HepG2 (cell line): ENCODE data around the gene PIM1. TPM values are rescaled to one million over a fixed set of nuclear protein-coding genes. Genes with fewer than 3 reads are reported as not detected.
A peak's percentile ranks its signal among the peaks of the same experiment; 100 is the strongest.

Source experiments
- CSRNP2 ChIP-seq: sonication (generic); formaldehyde crosslinking; conservative IDR thresholded peaks from 2 replicates; pipeline ENCODE4 v1.8.0; 2022; ENCODE audit warnings: low read depth, missing genetic modification reagents
- EED ChIP-seq: sonication (generic); formaldehyde crosslinking; IDR thresholded peaks from 2 replicates; pipeline ENCODE4 v1.5.0; 2020; ENCODE audit warnings: mild to moderate bottlenecking, missing genetic modification reagents
- FOXK2 ChIP-seq: fragments of 450-650 bp; IDR thresholded peaks from 2 replicates; pipeline ENCODE4 v1.6.1; 2016
- IKZF1 ChIP-seq: fragments of 450-650 bp; IDR thresholded peaks from 2 replicates; pipeline ENCODE4 v1.7.1; 2016
- IRF2 ChIP-seq: IDR thresholded peaks from 2 replicates; pipeline ENCODE4 v1.6.1; 2018; ENCODE audit warnings: missing genetic modification reagents, missing compliant biosample characterization
- MATR3 ChIP-seq: sonication (generic); formaldehyde crosslinking; IDR thresholded peaks from 2 replicates; pipeline ENCODE4 v1.4.0; 2020; ENCODE audit warnings: missing genetic modification reagents
- MEF2D ChIP-seq: sonication (generic); formaldehyde crosslinking; IDR thresholded peaks from 2 replicates; pipeline ENCODE4 v1.5.1; 2020; ENCODE audit warnings: mild to moderate bottlenecking, missing genetic modification reagents
- NONO ChIP-seq, 2 experiments: fragments of 450-650 bp in 1 of 2; sonication (generic) in 1 of 2; formaldehyde crosslinking in 1 of 2; IDR thresholded peaks in 1 of 2; conservative IDR thresholded peaks in 1 of 2; 2 replicates each; pipeline versions ENCODE4 v1.6.1 to v1.8.0; 2017 to 2022; ENCODE audit warnings: mild to moderate bottlenecking in 1 of 2, missing genetic modification reagents in 1 of 2, moderate library complexity in 1 of 2
- NR2F1 ChIP-seq, 2 experiments: fragments of 450-650 bp in 1 of 2; formaldehyde crosslinking in 1 of 2; IDR thresholded peaks; 2 replicates each; pipeline versions ENCODE4 v1.5.0 to v1.6.1; 2016 to 2020; ENCODE audit warnings: mild to moderate bottlenecking in 1 of 2, missing compliant biosample characterization in 1 of 2, missing genetic modification reagents in 1 of 2, moderate library complexity in 1 of 2
- NR2F2 ChIP-seq: IDR thresholded peaks from 2 replicates; pipeline ENCODE4 v1.6.1; 2012; ENCODE audit warnings: low read depth, inconsistent platforms, borderline replicate concordance
- NRL ChIP-seq: sonication (generic); formaldehyde crosslinking; IDR thresholded peaks from 2 replicates; pipeline ENCODE4 v1.5.0; 2020; ENCODE audit warnings: missing genetic modification reagents, mild to moderate bottlenecking, moderate library complexity, borderline replicate concordance
- PBX3 ChIP-seq: sonication (generic); formaldehyde crosslinking; IDR thresholded peaks from 2 replicates; pipeline ENCODE4 v1.8.1; 2023; ENCODE audit warnings: missing genetic modification reagents, inconsistent platforms, borderline replicate concordance
- SMARCC2 ChIP-seq: fragments of 450-650 bp; IDR thresholded peaks from 2 replicates; pipeline ENCODE4 v1.6.1; 2017; ENCODE audit warnings: antibody characterized with exemption, mild to moderate bottlenecking
- SRSF1 ChIP-seq: fragments of 200-400 bp; formaldehyde crosslinking; optimal IDR thresholded peaks from 2 replicates; pipeline ENCODE3; 2017; ENCODE audit warnings: mild to moderate bottlenecking, low read depth, low read length, moderate library complexity
- TOPORS ChIP-seq: sonication (generic); formaldehyde crosslinking; IDR thresholded peaks from 2 replicates; pipeline ENCODE4 v1.8.0; 2023; ENCODE audit warnings: mild to moderate bottlenecking, missing genetic modification reagents
- ZC3H13 ChIP-seq: sonication (generic); formaldehyde crosslinking; IDR thresholded peaks from 2 replicates; pipeline ENCODE4 v1.8.1; 2023; ENCODE audit warnings: mild to moderate bottlenecking, missing genetic modification reagents, moderate library complexity
- ZNF292 ChIP-seq: sonication (generic); formaldehyde crosslinking; IDR thresholded peaks from 2 replicates; pipeline ENCODE4 v1.8.1; 2022; ENCODE audit warnings: mild to moderate bottlenecking, low read depth, missing genetic modification reagents, borderline replicate concordance
- ZNF34 ChIP-seq: sonication (generic); formaldehyde crosslinking; IDR thresholded peaks from 2 replicates; pipeline ENCODE4 v1.4.0; 2020; ENCODE audit warnings: mild to moderate bottlenecking, missing genetic modification reagents, borderline replicate concordance
- ZNF501 ChIP-seq: sonication (generic); formaldehyde crosslinking; IDR thresholded peaks from 2 replicates; pipeline ENCODE4 v1.5.1; 2020; ENCODE audit warnings: mild to moderate bottlenecking, moderate library complexity, missing genetic modification reagents
- ZNF7 ChIP-seq: IDR thresholded peaks from 2 replicates; pipeline ENCODE4 v1.6.1; 2016; ENCODE audit warnings: missing biosample characterization, missing genetic modification reagents
- ZSCAN30 ChIP-seq: sonication (generic); formaldehyde crosslinking; IDR thresholded peaks from 2 replicates; pipeline ENCODE4 v1.5.0; 2020; ENCODE audit warnings: mild to moderate bottlenecking, missing genetic modification reagents
- polyA plus RNA-seq, 8 experiments: library from polyadenylated mRNA; depleted of rRNA in 3 of 8; stranded (reverse) in 7 of 8; unstranded in 1 of 8; fragments of >200 nt; fragmentation: Illumina TruSeq in 4 of 8; extraction: Trizol in 4 of 8; gene quantifications; 2 replicates each; pipeline versions ENCODE4 v1.2.1 to v1.2.3, GENCODE V29; 2011 to 2016; ENCODE audit warnings: low read depth in 4 of 8, missing spikeins in 1 of 8, mixed read lengths in 1 of 8; ENCODE audit not compliant: insufficient read depth in 1 of 8
- total RNA-seq, 5 experiments: library from RNA; depleted of rRNA; stranded (reverse); fragments of >200 nt; fragmentation: Illumina TruSeq; extraction: Trizol; gene quantifications; 2 replicates each; pipeline ENCODE4 v1.2.3, GENCODE V29; 2016; ENCODE audit warnings: low read depth in 1 of 5
- TF ChIP-seq, protein P1 (sequence below): sonication (generic); formaldehyde crosslinking; IDR thresholded peaks from 2 replicates; pipeline ENCODE4 v1.4.0; 2020; ENCODE audit warnings: missing genetic modification reagents
- TF ChIP-seq, protein P2 (sequence below): sonication (generic); formaldehyde crosslinking; IDR thresholded peaks from 2 replicates; pipeline ENCODE4 v1.4.0; 2020; ENCODE audit warnings: missing genetic modification reagents

The PIM1 gene
- total and polyA plus RNA-seq, 2 of the 13 experiments (the other 11 are each of a cell fraction or from before 2014, with no cell fraction given) = 29.4 to 117 TPM

GRCh38 chr6:37170273-37171200 lies 585 bp downstream of the PIM1 start (continued):
- TF ChIP-seq, protein P1, sequence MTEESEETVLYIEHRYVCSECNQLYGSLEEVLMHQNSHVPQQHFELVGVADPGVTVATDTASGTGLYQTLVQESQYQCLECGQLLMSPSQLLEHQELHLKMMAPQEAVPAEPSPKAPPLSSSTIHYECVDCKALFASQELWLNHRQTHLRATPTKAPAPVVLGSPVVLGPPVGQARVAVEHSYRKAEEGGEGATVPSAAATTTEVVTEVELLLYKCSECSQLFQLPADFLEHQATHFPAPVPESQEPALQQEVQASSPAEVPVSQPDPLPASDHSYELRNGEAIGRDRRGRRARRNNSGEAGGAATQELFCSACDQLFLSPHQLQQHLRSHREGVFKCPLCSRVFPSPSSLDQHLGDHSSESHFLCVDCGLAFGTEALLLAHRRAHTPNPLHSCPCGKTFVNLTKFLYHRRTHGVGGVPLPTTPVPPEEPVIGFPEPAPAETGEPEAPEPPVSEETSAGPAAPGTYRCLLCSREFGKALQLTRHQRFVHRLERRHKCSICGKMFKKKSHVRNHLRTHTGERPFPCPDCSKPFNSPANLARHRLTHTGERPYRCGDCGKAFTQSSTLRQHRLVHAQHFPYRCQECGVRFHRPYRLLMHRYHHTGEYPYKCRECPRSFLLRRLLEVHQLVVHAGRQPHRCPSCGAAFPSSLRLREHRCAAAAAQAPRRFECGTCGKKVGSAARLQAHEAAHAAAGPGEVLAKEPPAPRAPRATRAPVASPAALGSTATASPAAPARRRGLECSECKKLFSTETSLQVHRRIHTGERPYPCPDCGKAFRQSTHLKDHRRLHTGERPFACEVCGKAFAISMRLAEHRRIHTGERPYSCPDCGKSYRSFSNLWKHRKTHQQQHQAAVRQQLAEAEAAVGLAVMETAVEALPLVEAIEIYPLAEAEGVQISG (CRISPR knock-in tag) = no peak
- no peak for TF ChIP-seq IKZF1
- TF ChIP-seq MEF2D (CRISPR knock-in tag) = no peak
- no peak for TF ChIP-seq ZNF7 (CRISPR knock-in tag)
- peak; percentile 72; the same call in 1 of the 2 replicates for TF ChIP-seq EED (CRISPR knock-in tag)
- TF ChIP-seq SMARCC2 = no peak
- no peak for TF ChIP-seq NR2F2
- TF ChIP-seq NR2F1 (CRISPR knock-in tag; IDR thresholded peaks at IDR 0.05) = no peak
- TF ChIP-seq ZNF292 = no peak
- peak; percentile 75; the same call in 1 of the 2 replicates for TF ChIP-seq TOPORS (CRISPR knock-in tag)
- no peak; the same call in none of the 2 replicates for TF ChIP-seq NRL
- TF ChIP-seq, protein P2, sequence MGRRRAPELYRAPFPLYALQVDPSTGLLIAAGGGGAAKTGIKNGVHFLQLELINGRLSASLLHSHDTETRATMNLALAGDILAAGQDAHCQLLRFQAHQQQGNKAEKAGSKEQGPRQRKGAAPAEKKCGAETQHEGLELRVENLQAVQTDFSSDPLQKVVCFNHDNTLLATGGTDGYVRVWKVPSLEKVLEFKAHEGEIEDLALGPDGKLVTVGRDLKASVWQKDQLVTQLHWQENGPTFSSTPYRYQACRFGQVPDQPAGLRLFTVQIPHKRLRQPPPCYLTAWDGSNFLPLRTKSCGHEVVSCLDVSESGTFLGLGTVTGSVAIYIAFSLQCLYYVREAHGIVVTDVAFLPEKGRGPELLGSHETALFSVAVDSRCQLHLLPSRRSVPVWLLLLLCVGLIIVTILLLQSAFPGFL = no peak
- TF ChIP-seq IRF2 (CRISPR knock-in tag) = no peak
- TF ChIP-seq MATR3 = no peak
- TF ChIP-seq ZNF501 (CRISPR knock-in tag) = no peak
- TF ChIP-seq NONO (IDR thresholded peaks at IDR 0.05) = no peak
- peak; percentile 62; the same call in 1 of the 2 replicates for TF ChIP-seq NONO (CRISPR knock-in tag; conservative IDR thresholded peaks at IDR 0.05)
- no peak for TF ChIP-seq PBX3 (CRISPR knock-in tag)
- no peak for TF ChIP-seq FOXK2
- TF ChIP-seq SRSF1 = peak; percentile 63
- TF ChIP-seq CSRNP2 (CRISPR knock-in tag) = no peak
- peak; percentile 98 for TF ChIP-seq ZC3H13 (CRISPR knock-in tag)
- peak; percentile 25; the same call in 1 of the 2 replicates for TF ChIP-seq ZSCAN30
- no peak for TF ChIP-seq ZNF34
